ENCODE measurements around the gene PHC2. TPM values are rescaled to one million over a fixed set of nuclear protein-coding genes. Genes with fewer than 3 reads are reported as not detected.
A peak's percentile ranks its signal among the peaks of the same experiment; 100 is the strongest.

The PHC2 gene
- total RNA-seq, 1 donor from 2014 or later = 99.5 TPM

- Mint-ChIP-seq H3K9me3 (no peaks in the 10 kb centered on the region), H3K4me1 (peaks cover 74% of the 10 kb centered on the region), H3K27ac (peak overlapping the region; percentile 96), H3K36me3 (peaks cover 5% of the 10 kb centered on the region), H3K4me3 (peak overlapping the region; percentile 20), H3K27me3 (ENCODE audit: low read depth) (no peaks in the 10 kb centered on the region)
- no peak for DNase-seq (ENCODE audit: low spot score in 2 of 2, unreplicated experiment in 2 of 2)
- no peak for TF ChIP-seq CTCF (IDR thresholded peaks at IDR 0.05; ENCODE audit: unreplicated experiment)
Measured at GRCh38 chr1:33364565-33364918, 66.4 kb downstream of the PHC2 start.

DNA sequence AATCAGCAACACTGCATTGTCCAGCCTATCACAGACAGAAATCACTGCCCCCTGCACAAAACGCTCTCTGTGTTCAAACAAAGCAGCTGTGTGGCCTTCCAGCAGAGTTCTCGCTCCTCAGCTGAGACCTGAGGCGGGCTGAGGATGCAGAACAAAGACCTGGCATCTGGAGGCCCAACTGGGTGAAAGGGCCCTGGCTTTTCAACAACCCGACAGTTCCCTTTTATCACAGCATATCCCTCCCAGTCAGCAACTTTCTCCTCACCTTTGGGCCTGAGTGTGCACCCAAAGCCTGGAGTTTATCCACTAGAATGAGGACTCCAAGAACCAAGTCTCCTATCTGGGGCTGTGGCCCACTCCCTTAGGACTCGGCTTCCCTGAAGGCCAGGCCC lies 67.4 kb downstream of the PHC2 start:
- no peaks in the 10 kb centered on the region for H3K9me3 Mint-ChIP-seq
- peaks cover 78% of the 10 kb centered on the region for H3K4me1 Mint-ChIP-seq
- no peak for DNase-seq (ENCODE audit: low spot score in 2 of 2, unreplicated experiment in 2 of 2)

DNA sequence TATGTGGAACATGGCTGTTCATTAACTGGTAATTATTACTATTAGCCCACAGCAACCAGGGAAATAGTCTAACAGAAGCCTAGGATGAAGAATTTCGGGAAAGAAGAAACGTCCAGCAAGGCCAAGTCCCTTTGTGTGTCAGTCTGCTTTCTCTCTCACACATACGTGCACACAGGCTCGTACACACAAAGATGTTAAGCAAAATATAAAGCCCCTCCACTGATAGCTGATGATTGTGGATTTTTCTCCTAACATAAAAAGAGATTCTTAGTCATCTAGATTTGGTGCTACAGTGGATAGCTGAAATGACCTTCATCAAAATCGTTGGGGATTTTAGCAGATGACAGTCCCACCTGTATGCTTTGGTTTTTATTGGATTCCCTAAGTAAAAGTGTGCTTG lies 67.9 kb downstream of the PHC2 start:
- Mint-ChIP-seq H3K9me3 (no peaks in the 10 kb centered on the region), H3K27me3 (ENCODE audit: low read depth) (no peaks in the 10 kb centered on the region), H3K4me3 (peak overlapping the region; percentile 53), H3K27ac (peak overlapping the region; percentile 96), H3K36me3 (peaks cover 9% of the 10 kb centered on the region), H3K4me1 (peaks cover 83% of the 10 kb centered on the region)
- DNase-seq (ENCODE audit: low spot score in 2 of 2, unreplicated experiment in 2 of 2) = no peak
- TF ChIP-seq CTCF (IDR thresholded peaks at IDR 0.05; ENCODE audit: unreplicated experiment) = no peak

More for the DNA sequence above, 67.4 kb downstream of the PHC2 start:
- Mint-ChIP-seq H3K4me3 (peak overlapping the region; percentile 53), H3K27me3 (ENCODE audit: low read depth) (no peaks in the 10 kb centered on the region), H3K36me3 (peaks cover 9% of the 10 kb centered on the region), H3K27ac (peak overlapping the region; percentile 96)
- no peak for TF ChIP-seq CTCF (IDR thresholded peaks at IDR 0.05; ENCODE audit: unreplicated experiment)

DNA sequence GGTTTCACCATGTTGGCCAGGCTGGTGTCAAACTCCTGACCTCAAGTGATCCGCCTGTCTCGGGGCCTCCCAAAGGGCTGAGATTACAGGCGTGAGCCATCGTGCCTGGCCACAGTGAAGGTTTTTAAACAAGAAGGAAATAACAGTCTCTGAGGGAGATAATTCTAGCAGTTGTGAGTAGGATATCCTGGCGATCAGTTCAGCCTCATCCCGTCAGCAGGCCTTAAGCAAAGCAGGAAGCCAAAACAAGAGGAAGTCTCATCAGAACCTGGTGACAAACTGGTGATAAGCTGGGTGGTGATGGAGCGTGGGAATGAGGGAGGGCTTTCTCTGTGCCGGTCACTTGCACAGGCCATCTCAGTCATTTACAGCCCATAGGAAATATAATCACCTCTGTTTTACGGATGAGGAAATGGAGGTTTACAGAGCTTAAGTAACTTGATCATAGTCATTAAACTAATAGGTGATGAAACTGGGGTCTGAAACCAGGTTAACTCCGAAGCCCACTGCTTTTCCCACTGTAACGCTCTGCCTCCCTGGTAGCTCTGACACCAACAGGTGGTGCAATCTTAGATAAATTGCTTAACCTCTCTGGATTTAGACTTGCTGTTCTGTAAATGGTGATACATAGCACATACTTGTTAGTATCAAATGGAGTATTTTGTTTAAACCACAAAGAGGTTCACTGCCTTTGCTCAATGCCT lies 69.2 kb downstream of the PHC2 start:
- H3K27me3 Mint-ChIP-seq (ENCODE audit: low read depth) = no peaks in the 10 kb centered on the region
- H3K27ac Mint-ChIP-seq = peak overlapping the region; percentile 96
- H3K9me3 Mint-ChIP-seq = no peaks in the 10 kb centered on the region
- H3K4me1 Mint-ChIP-seq = peaks cover 73% of the 10 kb centered on the region
- DNase-seq (ENCODE audit: low spot score in 2 of 2, unreplicated experiment in 2 of 2) = no peak
- peaks cover 20% of the 10 kb centered on the region for H3K36me3 Mint-ChIP-seq
- H3K4me3 Mint-ChIP-seq = no peak overlapping the region
- TF ChIP-seq CTCF (IDR thresholded peaks at IDR 0.05; ENCODE audit: unreplicated experiment) = no peak

DNA sequence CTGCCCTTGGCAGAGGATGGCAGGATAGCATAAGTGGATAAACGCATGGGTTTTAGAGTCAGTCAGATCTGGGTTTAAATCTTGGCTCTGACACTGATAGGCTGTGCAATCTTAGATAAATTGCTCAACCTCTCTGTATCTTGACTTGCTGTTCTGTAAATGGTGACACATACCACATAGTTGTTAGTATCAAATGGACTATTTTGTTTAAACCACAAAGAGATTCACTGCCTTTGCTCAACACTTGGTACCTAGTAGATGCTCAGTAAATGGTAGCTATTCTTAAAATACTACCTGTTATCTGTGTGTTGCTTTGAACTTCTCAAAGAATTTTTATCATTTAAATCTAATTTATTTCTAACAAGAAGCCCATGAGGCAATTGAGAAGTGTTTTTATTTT lies 70.5 kb downstream of the PHC2 start:
- H3K27ac Mint-ChIP-seq = no peak overlapping the region
- H3K36me3 Mint-ChIP-seq = peaks cover 27% of the 10 kb centered on the region
- H3K4me3 Mint-ChIP-seq = no peak overlapping the region
- TF ChIP-seq CTCF (IDR thresholded peaks at IDR 0.05; ENCODE audit: unreplicated experiment) = no peak
- H3K9me3 Mint-ChIP-seq = no peaks in the 10 kb centered on the region
- DNase-seq (ENCODE audit: low spot score in 2 of 2, unreplicated experiment in 2 of 2) = no peak
- H3K4me1 Mint-ChIP-seq = peaks cover 60% of the 10 kb centered on the region
- no peaks in the 10 kb centered on the region for H3K27me3 Mint-ChIP-seq (ENCODE audit: low read depth)

Measured in mesothelial cell of epicardium (in vitro differentiated cells).